Measurements from ENCODE around the gene CFAP100.

GRCh38 chr3:126364130-126364695 lies 30.5 kb upstream of the CFAP100 start:
- no peak for TF ChIP-seq POLR2AphosphoS5 (IDR thresholded peaks at IDR 0.05; ENCODE audit: borderline replicate concordance, low read depth, low read length)
- TF ChIP-seq EZH2 (IDR thresholded peaks at IDR 0.05), result no peak

Data from SK-N-MC (cell line).